OCI-LY1 (cell line): ENCODE data around the gene PHLPP1.

Experiments used
- H2AFZ ChIP-seq: fragments of 200-600 bp; sonication (generic), shearing (Covaris generic); 2 replicates; pipeline ENCODE4 v1.6.0; 2014; ENCODE audit warnings: antibody characterized with exemption, mild to moderate bottlenecking, low read length
- H3F3A ChIP-seq: fragments of 200-600 bp; sonication (generic), shearing (Covaris generic); 2 replicates; pipeline ENCODE4 v1.6.0; 2014; ENCODE audit warnings: mild to moderate bottlenecking, antibody characterized with exemption, low read length, moderate library complexity; ENCODE audit not compliant: insufficient read depth
- H3K27ac ChIP-seq: fragments of 200-600 bp; sonication (generic); 2 replicates; pipeline ENCODE4 v1.5.1; 2014; ENCODE audit warnings: low read length, mixed run types, mild to moderate bottlenecking, low read depth; ENCODE audit not compliant: poor library complexity, severe bottlenecking
- H3K27me3 ChIP-seq: fragments of 200-600 bp; sonication (generic); 2 replicates; pipeline ENCODE4 v1.6.0; 2014; ENCODE audit warnings: antibody characterized with exemption, mild to moderate bottlenecking, low read length, moderate library complexity; ENCODE audit not compliant: insufficient read depth
- H3K36me3 ChIP-seq: fragments of 200-600 bp; sonication (generic); 2 replicates; pipeline ENCODE4 v1.6.1; 2014; ENCODE audit warnings: mild to moderate bottlenecking, antibody characterized with exemption, low read length, moderate library complexity, mixed read lengths; ENCODE audit not compliant: insufficient read depth
- H3K4me1 ChIP-seq: fragments of 200-600 bp; sonication (generic); 2 replicates; pipeline ENCODE4 v1.5.1; 2014; ENCODE audit warnings: mild to moderate bottlenecking, low read length, moderate library complexity; ENCODE audit not compliant: insufficient read depth, severe bottlenecking
- H3K4me2 ChIP-seq: fragments of 200-600 bp; sonication (generic), shearing (Covaris generic); 2 replicates; pipeline ENCODE4 v1.6.1; 2014; ENCODE audit warnings: low read length
- H3K4me3 ChIP-seq: fragments of 200-600 bp; sonication (generic); 2 replicates; pipeline ENCODE4 v1.5.1; 2014; ENCODE audit warnings: low read length, low read depth, mild to moderate bottlenecking, mixed read lengths; ENCODE audit not compliant: poor library complexity, severe bottlenecking
- H3K79me2 ChIP-seq: fragments of 200-600 bp; shearing (Covaris generic); 2 replicates; pipeline ENCODE4 v1.6.1; 2016; ENCODE audit warnings: mixed run types, low read length, mixed read lengths; ENCODE audit not compliant: insufficient read depth
- H3K9ac ChIP-seq: fragments of 200-600 bp; sonication (generic), shearing (Covaris generic); 2 replicates; pipeline ENCODE4 v1.6.1; 2014; ENCODE audit warnings: mild to moderate bottlenecking, low read length, mixed read lengths
- H3K9me2 ChIP-seq: fragments of 200-600 bp; sonication (generic), shearing (Covaris generic); 2 replicates; pipeline ENCODE4 v1.6.1; 2014; ENCODE audit warnings: low read depth, mild to moderate bottlenecking, low read length, mixed read lengths
- H3K9me3 ChIP-seq: fragments of 200-600 bp; shearing (Covaris generic); 2 replicates; pipeline ENCODE4 v1.6.1; 2014; ENCODE audit warnings: low read length, mixed read lengths
- H4K20me1 ChIP-seq: fragments of 200-600 bp; sonication (generic), shearing (Covaris generic); 2 replicates; pipeline ENCODE4 v1.6.0; 2016; ENCODE audit warnings: mild to moderate bottlenecking, low read length; ENCODE audit not compliant: insufficient read depth
- EZH2 ChIP-seq: fragments of 200-600 bp; sonication (generic), shearing (Covaris generic); IDR thresholded peaks from 2 replicates; pipeline ENCODE4 v1.8.0; 2017; ENCODE audit warnings: borderline replicate concordance, mixed run types, mild to moderate bottlenecking, antibody characterized with exemption, low read length, moderate library complexity, mixed read lengths
- TF ChIP-seq, protein P1 (sequence below): fragments of 200-600 bp; sonication (generic), shearing (Covaris generic); IDR thresholded peaks from 2 replicates; pipeline ENCODE4 v1.5.1; 2017; ENCODE audit warnings: mild to moderate bottlenecking, antibody characterized with exemption, low read length, moderate library complexity, mixed read lengths

The PHLPP1 gene

GRCh38 chr18:62876111-62876510, 160.8 kb downstream of the PHLPP1 start:
- H3K27me3 ChIP-seq = no peaks in the 10 kb centered on the region
- no peaks in the 10 kb centered on the region for H3K36me3 ChIP-seq
- no peak overlapping the region for H3K4me2 ChIP-seq

GRCh38 chr18:62876828-62877227, 161.5 kb downstream of the PHLPP1 start:
- H3K79me2 ChIP-seq = no peaks in the 10 kb centered on the region
- H3K9me2 ChIP-seq = no peaks in the 10 kb centered on the region
- H3K36me3 ChIP-seq = no peaks in the 10 kb centered on the region
- no peaks in the 10 kb centered on the region for H3K9me3 ChIP-seq
- no peaks in the 10 kb centered on the region for H4K20me1 ChIP-seq
- H2AFZ ChIP-seq = no peak overlapping the region
- no peak overlapping the region for H3K27ac ChIP-seq
- TF ChIP-seq EZH2 = no peak
- TF ChIP-seq, protein P1, sequence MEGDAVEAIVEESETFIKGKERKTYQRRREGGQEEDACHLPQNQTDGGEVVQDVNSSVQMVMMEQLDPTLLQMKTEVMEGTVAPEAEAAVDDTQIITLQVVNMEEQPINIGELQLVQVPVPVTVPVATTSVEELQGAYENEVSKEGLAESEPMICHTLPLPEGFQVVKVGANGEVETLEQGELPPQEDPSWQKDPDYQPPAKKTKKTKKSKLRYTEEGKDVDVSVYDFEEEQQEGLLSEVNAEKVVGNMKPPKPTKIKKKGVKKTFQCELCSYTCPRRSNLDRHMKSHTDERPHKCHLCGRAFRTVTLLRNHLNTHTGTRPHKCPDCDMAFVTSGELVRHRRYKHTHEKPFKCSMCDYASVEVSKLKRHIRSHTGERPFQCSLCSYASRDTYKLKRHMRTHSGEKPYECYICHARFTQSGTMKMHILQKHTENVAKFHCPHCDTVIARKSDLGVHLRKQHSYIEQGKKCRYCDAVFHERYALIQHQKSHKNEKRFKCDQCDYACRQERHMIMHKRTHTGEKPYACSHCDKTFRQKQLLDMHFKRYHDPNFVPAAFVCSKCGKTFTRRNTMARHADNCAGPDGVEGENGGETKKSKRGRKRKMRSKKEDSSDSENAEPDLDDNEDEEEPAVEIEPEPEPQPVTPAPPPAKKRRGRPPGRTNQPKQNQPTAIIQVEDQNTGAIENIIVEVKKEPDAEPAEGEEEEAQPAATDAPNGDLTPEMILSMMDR = no peak
- H3K27me3 ChIP-seq = no peaks in the 10 kb centered on the region
- no peaks in the 10 kb centered on the region for H3K4me1 ChIP-seq
- H3K9ac ChIP-seq = no peak overlapping the region
- H3K4me3 ChIP-seq = no peak overlapping the region
- H3K4me2 ChIP-seq = no peak overlapping the region
- no peaks in the 10 kb centered on the region for H3F3A ChIP-seq

More at GRCh38 chr18:62876111-62876510, 160.8 kb downstream of the PHLPP1 start:
- Histone ChIP-seq H4K20me1 (no peaks in the 10 kb centered on the region), H3K79me2 (no peaks in the 10 kb centered on the region), H3K27ac (no peak overlapping the region), H3K9me2 (no peaks in the 10 kb centered on the region), H3K4me3 (no peak overlapping the region), H3K9me3 (no peaks in the 10 kb centered on the region), H3K4me1 (no peaks in the 10 kb centered on the region), H3K9ac (no peak overlapping the region), H3F3A (no peaks in the 10 kb centered on the region), H2AFZ (no peak overlapping the region)
- TF ChIP-seq, protein P1 = no peak

- Histone ChIP-seq H2AFZ (no peak overlapping the region), H3K4me3 (no peak overlapping the region), H3K27me3 (no peaks in the 10 kb centered on the region), H3K9ac (no peak overlapping the region), H3K36me3 (no peaks in the 10 kb centered on the region), H3K9me3 (no peaks in the 10 kb centered on the region), H3K4me2 (no peak overlapping the region), H3F3A (no peaks in the 10 kb centered on the region), H4K20me1 (no peaks in the 10 kb centered on the region), H3K79me2 (no peaks in the 10 kb centered on the region), H3K9me2 (no peaks in the 10 kb centered on the region), H3K27ac (no peak overlapping the region), H3K4me1 (no peaks in the 10 kb centered on the region)
- TF ChIP-seq EZH2 = no peak
- TF ChIP-seq, protein P1 = no peak
These were observed 162.3 kb downstream of the PHLPP1 start for GRCh38 chr18:62877411-62878221.
